ENCODE measurements around the gene MMP21.

The MMP21 gene

DNA sequence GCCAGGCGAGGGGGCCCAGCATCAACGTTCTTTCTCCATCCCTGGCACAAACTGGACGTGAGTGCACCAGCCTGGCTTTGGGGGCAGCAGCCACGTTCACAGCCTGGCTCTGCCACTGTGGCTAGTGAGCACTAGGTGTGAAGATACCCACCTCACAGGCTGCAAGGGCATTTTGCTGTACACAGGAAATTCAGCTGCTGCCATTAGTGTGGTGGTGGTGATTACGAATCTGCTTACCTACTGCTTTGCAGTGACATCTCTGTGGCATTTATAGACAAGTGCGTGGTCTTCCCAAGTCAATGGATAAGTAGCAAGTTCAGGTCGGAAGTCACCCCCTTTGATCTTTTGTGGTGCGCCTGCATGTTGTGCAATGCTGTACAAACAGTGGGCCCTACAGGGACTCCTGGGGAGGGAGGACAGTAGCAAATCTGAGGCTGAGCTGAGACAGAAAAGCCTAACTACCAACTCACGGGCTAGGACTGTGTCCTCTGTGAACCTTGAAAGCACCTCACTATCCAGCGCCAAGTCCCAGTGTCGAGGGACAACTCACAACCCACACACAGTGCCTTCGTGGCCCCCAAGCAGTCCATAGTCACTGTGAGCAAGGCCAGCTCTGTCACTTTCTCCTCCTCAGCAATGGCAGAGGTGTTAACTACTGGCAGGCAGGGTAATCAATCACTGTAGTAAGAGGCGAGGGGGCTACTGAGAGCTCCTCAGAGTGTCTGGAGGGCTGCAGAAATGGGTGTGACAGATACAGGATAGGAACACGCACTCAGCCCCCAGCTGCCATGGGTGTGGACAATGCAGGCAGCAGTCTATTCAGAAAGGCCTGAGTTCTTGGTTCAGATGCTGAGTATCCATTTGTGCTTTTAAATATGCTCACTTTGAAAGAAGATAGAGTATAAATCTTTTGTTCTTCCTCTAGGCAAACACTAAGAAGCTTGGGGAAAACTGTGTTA, 17.0 kb upstream of the MMP21 start:
- FAIRE-seq = no peak
- DNase-seq (ENCODE audit: extremely low spot score, insufficient read length, low read depth) = no peak

DNA sequence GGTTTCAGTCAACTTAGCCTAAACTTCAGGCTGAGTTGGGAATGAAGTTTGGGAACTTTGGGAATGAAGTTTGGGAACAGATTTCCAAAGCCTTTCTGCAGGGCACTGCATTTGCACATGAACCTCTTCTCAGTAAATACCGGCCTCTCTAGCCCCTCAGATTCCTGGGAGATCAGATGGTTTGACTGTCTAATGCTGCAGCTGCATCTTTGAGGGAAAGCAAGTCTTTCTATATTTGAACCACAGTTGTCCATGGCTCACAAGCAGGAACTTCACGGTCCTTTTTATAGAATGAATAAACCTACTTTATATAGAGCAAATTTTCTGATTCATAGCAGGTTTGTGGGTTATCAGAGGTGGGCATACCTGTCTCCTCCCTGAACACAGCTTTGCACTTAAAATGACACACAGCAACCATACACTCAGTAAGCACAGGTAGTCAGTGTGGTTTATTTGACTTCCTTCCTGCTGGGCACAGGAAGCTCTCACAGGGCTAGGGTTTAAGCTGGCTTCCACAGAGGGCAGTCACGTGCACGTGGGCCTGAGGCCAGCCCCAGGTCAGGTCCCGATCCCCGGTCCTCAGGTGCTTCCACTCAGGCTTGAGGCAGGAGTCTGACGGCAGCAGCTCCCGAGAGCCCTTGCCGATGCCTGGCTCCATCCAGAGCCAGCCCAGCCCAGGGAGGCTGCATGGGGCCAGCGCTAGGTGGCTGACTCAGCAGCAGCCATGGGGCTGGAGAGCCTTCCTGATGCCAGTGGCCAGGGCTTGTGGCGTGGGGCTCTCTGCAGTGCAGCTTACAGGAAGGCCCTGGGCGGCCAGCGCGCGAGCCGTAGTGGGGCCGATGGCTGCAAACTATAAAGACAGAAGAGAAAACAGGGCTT, 12.8 kb upstream of the MMP21 start:
- FAIRE-seq = no peak
- no peak for DNase-seq (ENCODE audit: extremely low spot score, insufficient read length, low read depth)

DNA sequence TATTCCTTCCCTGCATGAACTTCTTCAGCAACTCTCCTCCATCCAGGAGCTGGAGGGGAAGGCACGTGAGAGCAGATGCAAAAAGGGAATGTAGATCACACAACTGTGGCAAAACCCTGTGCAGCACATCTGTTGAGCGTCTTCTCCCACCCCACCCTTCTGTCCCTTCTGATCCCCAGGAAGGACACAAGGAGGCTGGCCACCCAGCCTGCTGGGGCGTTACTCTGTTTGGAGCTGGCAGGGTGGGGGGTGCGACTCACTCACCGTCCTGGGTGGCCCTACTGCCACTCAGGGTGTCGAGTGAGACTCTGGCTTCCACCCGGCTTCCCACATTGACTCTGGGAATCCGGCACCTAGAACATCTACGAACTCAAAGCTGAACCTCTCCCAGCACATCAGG, 10.2 kb upstream of the MMP21 start:
- no peak for FAIRE-seq
- DNase-seq (ENCODE audit: extremely low spot score, insufficient read length, low read depth) = no peak

DNA sequence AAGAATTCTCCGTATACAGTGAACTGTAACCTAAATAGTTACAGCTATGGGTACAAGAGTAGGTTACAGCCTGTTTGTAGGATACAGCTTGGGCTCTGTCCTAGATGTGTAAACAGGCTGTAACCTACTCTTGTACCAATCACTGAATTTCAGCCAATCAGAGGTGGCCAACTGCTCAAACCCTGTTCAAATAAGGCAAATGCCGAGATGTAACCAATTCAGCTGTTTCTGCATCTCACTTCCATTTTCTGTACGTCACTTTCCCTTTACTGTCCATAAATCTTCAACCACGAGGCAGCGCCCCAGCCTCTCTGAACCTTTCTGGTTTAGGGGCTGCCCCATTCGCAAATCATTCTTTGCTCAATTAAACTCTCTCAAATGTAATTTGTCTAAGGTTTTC, 8.3 kb upstream of the MMP21 start:
- FAIRE-seq (peak; percentile 93), DNase-seq (ENCODE audit: extremely low spot score, insufficient read length, low read depth) (no peak)

DNA sequence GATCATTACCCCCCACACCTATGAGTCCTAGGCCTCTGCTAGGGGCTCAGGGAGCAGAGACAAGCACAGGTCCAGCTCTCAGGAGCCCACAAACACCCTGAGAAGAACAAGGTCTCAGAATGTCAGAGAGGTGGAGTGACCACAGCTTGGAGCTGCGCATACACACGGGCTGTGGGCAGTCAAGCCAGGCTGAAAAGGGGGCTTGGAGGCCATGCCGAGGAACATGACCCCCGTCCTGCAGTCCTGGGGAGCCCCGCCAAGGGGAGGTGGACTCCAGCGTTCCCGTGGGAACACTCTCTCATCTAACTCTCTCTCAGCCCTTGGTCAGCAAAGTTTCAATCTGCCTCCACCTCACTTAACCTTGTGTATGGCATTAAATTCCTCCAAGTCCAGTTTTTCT, 7.8 kb upstream of the MMP21 start:
- FAIRE-seq (no peak), DNase-seq (ENCODE audit: extremely low spot score, insufficient read length, low read depth) (no peak)

DNA sequence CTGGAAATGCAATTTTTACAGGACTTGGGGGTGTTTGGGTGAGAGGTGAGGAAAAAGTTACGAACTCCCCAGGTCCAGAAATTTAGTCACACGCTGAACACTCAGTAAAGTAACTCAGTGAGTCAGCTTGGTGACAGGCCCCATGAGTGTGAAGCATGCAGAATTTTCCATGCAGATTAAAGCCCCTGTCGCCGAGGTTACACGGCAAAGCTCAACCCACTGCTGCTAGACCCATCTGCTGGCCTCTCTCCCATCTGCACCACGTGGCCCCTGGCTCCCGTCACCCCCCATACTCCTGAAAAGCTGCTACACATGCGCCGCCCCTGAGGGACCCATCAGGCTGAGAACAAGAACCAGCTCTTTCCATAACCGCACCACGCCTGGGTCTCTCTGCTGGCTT, 7.0 kb upstream of the MMP21 start:
- FAIRE-seq = no peak
- DNase-seq (ENCODE audit: extremely low spot score, insufficient read length, low read depth) = no peak

DNA sequence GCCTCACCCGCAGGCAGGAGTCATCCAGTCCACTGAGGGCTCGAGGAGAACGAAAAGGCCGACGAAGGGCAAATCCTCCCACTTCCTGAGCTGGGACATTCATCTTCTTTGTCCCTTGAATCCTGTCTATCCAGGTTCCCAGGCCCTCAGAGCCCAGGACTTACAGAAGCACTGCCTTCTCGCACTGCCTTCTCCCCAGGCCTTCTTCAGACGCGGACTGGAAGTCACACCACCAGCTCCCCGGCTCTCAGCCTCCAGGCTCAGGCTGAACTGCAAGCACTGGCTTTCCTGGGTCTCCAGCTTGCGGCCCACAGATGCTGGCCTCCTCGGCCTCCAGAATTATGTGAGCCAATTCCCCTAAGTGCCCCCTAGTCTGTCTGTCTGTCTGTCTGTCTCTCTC, 6.4 kb upstream of the MMP21 start:
- FAIRE-seq (no peak), DNase-seq (ENCODE audit: extremely low spot score, insufficient read length, low read depth) (no peak)

DNA sequence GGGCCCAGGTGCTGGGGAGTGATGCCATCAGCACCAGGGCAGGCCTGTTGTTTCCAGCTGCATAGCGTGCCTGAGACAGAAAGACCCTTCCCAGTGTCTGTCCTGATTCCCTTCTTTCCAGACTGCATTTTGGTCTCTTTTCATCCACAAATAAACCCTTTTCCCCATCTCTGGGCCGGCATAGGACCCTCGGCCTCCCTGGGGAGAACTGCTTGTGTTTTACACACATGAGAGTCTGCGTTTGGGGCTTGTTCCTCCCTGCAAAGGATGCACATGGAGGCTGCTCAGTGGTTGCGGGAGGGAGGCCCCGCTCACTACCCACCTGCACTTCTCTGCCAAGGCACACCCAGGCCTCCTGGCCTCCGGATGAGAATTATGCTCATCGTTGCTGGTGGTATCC, 5.8 kb upstream of the MMP21 start:
- FAIRE-seq (no peak), DNase-seq (ENCODE audit: extremely low spot score, insufficient read length, low read depth) (no peak)

DNA sequence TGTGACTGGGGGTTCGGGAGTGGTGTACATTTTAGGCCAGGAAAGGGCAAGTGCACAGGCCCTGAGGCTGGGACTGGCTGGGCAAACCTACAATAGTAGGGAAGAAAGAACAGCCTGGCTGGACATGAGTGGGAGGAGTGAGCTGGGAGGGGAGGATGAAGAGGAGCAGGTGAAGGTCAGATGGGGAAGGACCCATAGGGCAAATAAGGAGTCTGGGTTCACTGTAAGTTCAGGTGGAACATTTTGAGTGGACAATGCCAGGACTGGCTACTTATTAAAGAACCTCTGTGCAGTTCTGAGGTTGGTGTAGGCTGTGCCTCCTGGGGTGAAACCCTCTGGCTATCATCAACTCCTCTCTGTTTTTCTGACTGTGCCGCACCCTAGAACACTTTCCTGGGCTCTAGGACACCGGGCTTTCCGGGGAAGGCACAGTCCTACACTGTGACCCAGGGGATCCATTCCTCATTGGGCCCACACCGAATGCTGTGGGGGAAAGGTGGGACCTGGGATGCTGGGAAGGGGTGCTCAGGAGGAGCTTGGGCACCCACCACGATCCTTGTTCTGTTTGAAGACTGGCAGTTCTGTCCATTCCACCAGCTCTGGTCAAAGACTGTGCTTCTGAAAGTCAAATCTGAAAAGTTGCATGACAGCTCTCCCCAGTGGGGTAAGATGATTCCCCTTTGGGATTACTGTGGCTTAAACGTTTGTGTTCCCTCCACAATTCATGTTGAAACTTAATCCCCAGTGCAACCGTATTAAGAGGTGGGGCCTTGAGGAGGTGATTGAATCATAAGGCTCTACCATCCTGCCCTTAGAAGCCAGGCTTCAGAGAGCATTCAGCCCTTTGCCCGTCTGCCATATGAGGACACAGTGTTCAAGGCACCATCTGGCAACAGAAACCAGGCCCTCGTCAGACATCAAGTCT, 4.0 kb upstream of the MMP21 start:
- FAIRE-seq = no peak
- no peak for DNase-seq (ENCODE audit: extremely low spot score, insufficient read length, low read depth)

DNA sequence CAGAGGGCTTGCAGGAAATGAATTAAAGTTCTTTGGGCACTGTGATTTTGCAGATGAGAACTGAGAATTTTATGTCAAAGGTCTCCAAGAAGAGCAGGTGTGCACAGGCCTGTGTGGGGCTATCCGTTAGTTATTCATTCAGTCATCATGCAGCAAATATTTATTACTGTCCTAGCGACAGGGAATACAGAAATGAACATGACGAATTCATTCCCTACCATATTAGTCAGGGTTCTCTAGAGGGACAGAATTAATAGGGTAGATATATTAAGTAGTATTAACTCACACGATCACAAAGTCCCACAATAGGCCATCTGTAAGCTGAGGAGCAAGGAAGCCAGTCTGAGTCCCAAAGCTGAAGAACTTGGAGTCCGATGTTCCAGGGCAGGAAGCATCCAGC, 2.9 kb upstream of the MMP21 start:
- no peak for DNase-seq (ENCODE audit: extremely low spot score, insufficient read length, low read depth)
- FAIRE-seq = no peak

DNA sequence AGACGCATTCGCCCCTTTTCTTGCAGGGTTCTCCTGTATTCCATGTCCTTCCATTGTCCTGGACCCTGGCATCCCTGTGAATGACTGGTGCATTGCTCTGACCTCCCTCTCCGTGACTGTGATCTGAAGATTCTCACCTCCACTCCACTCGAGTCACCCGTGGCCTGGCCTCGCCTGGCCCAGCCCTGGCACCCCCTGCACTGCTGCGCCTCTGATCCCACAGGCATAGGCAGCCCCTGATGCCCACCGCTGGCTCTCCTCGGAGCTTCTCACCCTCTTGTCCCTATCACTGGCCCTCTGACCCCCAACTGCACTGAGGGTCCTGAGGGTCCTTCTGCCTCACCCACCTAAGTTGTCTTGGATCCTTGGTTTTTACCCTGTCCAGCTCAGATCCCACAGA, 2.2 kb upstream of the MMP21 start:
- FAIRE-seq (no peak), DNase-seq (ENCODE audit: extremely low spot score, insufficient read length, low read depth) (no peak)

DNA sequence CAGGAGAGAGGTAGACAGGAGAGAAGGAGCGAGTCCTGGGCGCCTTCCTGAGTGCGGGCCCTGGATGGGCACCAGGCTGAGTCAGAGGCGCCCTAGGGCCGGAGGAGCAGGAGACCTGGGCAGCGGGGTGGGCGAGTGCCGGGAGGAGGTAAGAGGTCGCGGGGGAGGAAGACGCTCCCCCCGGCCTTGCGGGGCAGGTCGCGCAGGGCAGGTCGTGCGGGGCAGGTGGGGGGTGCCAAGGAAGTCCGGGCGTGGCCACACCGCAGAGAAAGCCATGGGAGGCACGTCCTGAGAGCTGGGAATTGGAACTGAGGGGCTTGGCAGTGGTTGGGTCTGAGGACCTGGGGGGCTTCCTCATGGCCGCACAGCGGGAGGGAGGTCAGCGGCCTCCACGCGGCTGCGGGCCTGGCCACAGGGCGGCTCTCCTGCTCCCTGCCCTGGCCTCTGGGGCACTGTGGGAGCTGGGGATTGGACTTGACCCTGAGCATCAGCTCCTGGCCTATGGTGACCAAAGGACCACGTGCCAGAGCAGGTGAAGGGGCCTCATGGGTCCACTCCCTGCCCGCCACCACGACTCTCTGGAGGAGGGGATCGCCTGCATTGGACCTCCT, 935 bp downstream of the MMP21 start:
- no peak for DNase-seq (ENCODE audit: extremely low spot score, insufficient read length, low read depth)
- no peak for FAIRE-seq

DNA sequence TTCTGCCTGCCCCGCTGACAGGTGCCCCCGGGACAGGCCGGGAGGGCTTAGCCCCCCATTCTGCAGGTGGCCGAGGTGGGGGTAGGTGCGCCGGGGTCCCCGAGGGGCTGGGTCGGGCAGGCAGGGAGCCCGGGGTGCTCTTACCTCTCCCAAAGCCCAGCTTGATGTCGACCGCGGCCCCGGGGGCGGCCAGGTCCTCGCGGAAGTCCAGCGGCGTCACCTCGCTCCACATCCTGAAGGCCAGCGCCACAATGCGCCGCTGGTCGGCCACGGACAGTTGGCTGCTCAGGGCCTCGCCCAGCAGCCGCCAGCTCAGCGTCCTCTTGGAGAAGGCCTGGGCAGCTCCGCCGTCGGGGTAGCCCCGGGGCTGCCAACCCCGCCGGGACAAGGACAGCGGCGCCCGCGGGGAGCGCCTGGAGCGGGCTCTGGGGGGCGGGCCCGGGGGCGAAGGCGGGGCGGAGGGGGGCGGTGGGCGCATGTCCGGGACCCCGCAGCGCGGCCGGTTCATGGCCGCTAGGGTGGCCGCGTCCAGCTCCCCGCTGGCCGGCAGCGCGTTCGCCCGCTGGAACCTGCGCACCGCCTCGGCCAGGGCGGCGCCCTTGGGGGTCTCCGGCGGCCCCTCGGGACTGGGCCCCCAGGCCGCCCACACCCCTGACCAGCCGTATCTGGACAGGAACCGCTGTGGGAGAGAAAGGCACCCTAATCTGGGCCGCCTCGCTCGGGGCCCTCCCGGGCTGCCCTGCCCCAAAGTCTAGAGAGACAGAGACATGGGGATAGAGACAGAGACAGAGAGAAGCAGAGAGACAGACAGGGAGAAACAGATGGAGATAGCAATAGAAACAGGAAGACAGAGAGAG, 1.7 kb downstream of the MMP21 start:
- DNase-seq (ENCODE audit: extremely low spot score, insufficient read length, low read depth) (no peak), FAIRE-seq (no peak)

DNA sequence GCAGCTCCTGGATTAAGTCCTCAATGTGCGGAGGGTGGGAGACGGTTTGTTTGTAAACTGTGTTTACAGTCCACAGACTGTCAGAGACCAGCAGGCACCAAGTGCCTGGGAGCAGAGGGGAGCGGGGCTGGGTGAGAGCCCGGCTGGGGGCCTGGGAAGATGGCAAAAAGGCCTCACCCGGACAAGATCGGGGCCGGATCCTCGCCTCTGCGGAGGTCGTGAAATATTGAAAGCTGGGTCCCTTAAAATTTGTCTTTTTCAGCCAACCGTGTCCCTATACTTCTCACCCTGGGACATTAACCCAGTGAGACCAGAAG, 2.8 kb downstream of the MMP21 start:
- FAIRE-seq (no peak), DNase-seq (ENCODE audit: extremely low spot score, insufficient read length, low read depth) (no peak)

DNA sequence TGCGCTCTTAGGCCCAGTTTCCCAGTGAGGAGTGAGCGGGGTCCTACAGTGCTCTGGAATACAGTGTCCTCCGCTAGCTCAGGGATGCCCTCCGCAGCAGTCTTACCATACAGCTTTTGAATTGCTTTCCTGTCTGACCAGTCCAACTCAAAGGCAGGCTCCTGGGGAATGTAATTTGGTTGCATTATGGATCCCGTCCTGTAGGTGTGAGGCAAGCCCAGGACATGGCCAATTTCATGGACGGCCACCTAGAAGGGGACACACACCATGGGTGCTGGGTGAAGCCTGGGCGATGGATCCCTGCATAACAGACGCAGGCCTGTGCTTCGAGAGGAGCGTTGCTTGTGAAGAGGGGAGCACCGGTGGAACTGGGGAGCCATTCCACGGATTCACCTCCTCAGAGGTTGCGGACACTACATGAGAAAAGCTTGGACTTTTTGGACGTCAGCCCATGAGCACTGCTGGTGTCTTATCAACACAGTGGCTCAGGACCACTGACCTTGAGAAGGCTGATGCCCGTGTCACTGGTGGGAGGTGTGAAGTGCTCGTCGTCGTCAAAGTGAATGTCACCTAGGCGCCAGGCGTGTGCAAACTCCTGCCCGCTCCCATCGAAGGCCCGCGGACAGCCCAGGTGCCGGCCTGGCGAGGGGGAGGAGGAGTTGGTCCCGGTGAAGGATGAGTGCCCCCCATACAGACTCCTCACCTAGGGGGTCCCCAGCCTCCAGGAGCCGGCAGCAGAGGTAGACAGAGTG, 3.3 kb downstream of the MMP21 start:
- FAIRE-seq (no peak), DNase-seq (ENCODE audit: extremely low spot score, insufficient read length, low read depth) (no peak)

DNA sequence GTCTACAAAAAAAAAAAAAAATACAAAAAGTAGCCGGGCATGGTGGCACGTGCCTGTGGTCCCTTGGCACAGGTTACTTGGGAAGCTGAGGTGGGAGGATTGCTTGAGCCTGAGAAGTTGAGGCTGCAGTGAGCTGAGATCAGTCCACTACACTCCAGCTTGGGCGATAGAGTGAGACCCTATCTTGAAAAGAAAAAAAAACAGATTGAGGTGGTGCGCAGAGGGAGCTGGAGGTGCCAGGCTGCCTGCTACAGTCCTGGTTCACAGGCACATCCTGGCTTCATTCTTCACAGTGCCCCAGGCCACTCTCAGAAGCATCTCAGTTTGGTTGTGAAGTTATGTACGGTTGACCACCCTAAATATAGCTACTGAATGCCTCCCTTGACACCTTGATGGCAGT, 4.8 kb downstream of the MMP21 start:
- DNase-seq (ENCODE audit: extremely low spot score, insufficient read length, low read depth) = no peak
- no peak for FAIRE-seq

DNA sequence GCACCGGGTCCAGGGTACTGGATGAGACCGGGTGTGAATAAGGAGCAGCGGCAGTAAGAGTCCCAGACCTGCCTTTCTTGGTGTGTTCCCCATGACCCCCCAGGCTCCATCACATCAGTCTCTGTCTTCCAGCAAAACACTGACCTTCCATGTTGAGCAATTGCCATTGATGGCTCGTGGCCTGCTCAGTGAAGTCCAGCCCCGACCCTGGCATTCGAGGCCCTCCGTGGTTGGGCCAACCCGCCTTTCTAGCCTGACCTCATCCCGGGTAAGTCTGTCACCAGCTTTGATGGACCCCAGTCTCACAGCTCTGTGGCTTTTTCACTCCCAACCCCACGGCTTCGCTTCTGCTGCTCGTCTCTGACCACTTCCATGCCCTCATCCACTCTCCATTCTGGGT, 6.4 kb downstream of the MMP21 start:
- FAIRE-seq (no peak), DNase-seq (ENCODE audit: extremely low spot score, insufficient read length, low read depth) (no peak)

DNA sequence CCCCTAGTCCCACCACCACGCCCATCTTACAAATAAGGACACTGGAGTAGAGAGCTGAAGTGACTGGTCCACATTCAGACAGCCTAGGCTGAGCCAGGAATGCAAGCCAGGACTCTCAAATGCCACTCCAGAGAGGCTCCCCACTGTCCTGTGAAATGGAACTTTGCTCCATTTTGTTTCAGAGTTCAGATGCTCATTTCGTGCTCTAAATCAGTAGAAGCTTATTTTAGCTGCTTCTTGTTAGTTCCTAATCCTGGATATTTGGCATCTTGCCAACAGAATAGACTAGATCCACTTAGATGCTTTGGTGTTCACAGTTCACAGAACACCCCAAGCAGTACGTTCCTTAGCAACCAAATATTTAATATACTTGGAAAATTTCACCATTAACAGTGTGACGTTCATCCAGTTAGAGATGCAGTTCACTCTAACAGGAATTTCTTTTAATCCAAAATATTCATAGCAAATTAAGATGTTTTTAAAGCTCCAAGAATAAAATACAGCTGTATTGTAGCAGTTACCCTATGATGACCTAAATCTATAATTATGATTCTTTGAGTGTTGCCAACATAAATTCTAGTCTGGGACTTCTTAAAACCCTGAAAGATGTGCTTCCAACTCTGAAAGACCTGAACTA, 7.3 kb downstream of the MMP21 start:
- DNase-seq (ENCODE audit: extremely low spot score, insufficient read length, low read depth) = no peak
- FAIRE-seq = no peak
